Adrenal gland (tissue), 5 donors: ENCODE results near the gene NKX6-2.

Experiments
- POLR2A ChIP-seq, 2 donors: fragments of 450-650 bp; IDR thresholded peaks; one replicate each; pipeline ENCODE4 v1.6.1; 2017; ENCODE audit warnings: antibody characterized with exemption in 2 of 2, mild to moderate bottlenecking in 2 of 2, moderate library complexity in 1 of 2
- TF ChIP-seq, protein P1 (sequence below), 6 experiments: fragments of 450-650 bp in 4 of 6; fragments of 200-600 bp in 2 of 6; sonication (generic) in 1 of 6; IDR thresholded peaks; 1 replicate in 5 of 6; 2 replicates in 1 of 6; pipeline versions ENCODE4 v1.5.1 to v1.8.0; 2016 to 2021; ENCODE audit warnings: antibody characterized with exemption in 6 of 6, mild to moderate bottlenecking in 2 of 6, moderate library complexity in 1 of 6
- donor health status: DM: no; HTN: no; CAD: no.

DNA sequence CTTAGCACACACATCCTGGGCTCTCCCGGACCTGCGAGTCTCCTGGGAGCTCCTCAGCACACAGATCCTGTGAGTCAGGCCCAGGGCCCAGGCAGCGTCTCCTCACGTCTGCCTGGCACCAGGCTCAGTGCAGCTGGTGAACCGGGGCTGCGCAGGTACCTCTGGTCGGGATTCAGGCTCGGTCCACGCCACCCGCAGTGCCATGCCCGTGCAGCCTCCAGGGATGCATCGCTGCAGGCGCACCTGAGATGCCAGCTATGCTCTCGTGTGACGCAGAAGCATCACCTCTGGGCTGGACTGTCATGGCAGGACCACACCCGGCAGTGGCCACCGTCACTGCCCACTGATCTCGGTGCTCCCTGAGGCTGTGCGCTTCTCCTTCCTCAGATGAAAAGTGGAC lies 52.0 kb downstream of the NKX6-2 start:
- TF ChIP-seq, protein P1, sequence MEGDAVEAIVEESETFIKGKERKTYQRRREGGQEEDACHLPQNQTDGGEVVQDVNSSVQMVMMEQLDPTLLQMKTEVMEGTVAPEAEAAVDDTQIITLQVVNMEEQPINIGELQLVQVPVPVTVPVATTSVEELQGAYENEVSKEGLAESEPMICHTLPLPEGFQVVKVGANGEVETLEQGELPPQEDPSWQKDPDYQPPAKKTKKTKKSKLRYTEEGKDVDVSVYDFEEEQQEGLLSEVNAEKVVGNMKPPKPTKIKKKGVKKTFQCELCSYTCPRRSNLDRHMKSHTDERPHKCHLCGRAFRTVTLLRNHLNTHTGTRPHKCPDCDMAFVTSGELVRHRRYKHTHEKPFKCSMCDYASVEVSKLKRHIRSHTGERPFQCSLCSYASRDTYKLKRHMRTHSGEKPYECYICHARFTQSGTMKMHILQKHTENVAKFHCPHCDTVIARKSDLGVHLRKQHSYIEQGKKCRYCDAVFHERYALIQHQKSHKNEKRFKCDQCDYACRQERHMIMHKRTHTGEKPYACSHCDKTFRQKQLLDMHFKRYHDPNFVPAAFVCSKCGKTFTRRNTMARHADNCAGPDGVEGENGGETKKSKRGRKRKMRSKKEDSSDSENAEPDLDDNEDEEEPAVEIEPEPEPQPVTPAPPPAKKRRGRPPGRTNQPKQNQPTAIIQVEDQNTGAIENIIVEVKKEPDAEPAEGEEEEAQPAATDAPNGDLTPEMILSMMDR (IDR thresholded peaks at IDR 0.05), result no peak
- no peak for TF ChIP-seq POLR2A (IDR thresholded peaks at IDR 0.05)
